Pancreas (tissue), 10 donors: ENCODE data around the gene GLIS2. TPM values are rescaled to one million over a fixed set of nuclear protein-coding genes. Genes with fewer than 3 reads are reported as not detected.

ENCODE experiments used
- ATAC-seq, 4 donors: fragments of 200-7000 bp; cut with Tn5 transposase; one replicate each; pipeline versions ENCODE4 v1.8.0 to v1.9.1; 2020; ENCODE audit warnings: mild to moderate bottlenecking in 4 of 4, moderate library complexity in 4 of 4
- DNase-seq, 6 donors: peaks; one replicate each; pipeline ENCODE4 v3.0.0-alpha.2; 2020
- FAIRE-seq: peaks from 2 replicates; lab custom pipeline; 2012; peaks lifted over from hg19 to GRCh38; lab: Jason Lieb, UNC
- H3K27ac ChIP-seq, 4 donors: fragments of 200-600 bp; sonication (generic); 1 replicate in 3 of 4; 2 replicates in 1 of 4; pipeline versions ENCODE4 v1.5.0 to v1.8.0; 2020
- H3K27me3 ChIP-seq, 4 donors: fragments of 200-600 bp; one replicate each; pipeline ENCODE4 v1.8.0; 2021
- H3K36me3 ChIP-seq, 3 donors: fragments of 200-600 bp; sonication (generic) in 1 of 3; one replicate each; pipeline versions ENCODE4 v1.5.0 to v1.8.0; 2020 to 2021
- H3K4me1 ChIP-seq, 3 donors: fragments of 200-600 bp; one replicate each; pipeline ENCODE4 v1.8.0; 2021
- H3K4me3 ChIP-seq, 4 donors: fragments of 200-600 bp; sonication (generic) in 2 of 4; one replicate each; pipeline versions ENCODE4 v1.5.0 to v1.8.0; 2020 to 2021
- H3K9me3 ChIP-seq, 4 donors: fragments of 200-600 bp; one replicate each; pipeline ENCODE4 v1.8.0; 2021
- CTCF ChIP-seq, 4 donors: fragments of 200-600 bp; sonication (generic) in 3 of 4; IDR thresholded peaks; one replicate each; pipeline versions ENCODE4 v1.5.0 to v1.8.0; 2021; ENCODE audit warnings: antibody characterized with exemption in 4 of 4
- WGBS, 2 donors: extraction: QIAGEN DNeasy Blood & Tissue Kit; methylation state at CpG; one replicate each; pipeline ENCODE4 v1.1.7; 2013; 5-methylcytosine and 5-hydroxymethylcytosine counted together
- intact Hi-C, 3 donors: fragments of 100-400 bp; cut with DNase I; formaldehyde crosslinking; loops; one replicate each; pipeline versions ENCODE4 v1.11.1 to v1.14.2; 2022
- polyA plus RNA-seq, 2 donors: library from polyadenylated mRNA; stranded (reverse); fragments of 200-250 nt; gene quantifications; one replicate each; pipeline ENCODE4 v1.2.3, GENCODE V29; 2013
- total RNA-seq, 6 donors: library from RNA; stranded (reverse); fragmentation: NEBNext Ultra II Directional in 4 of 6; extraction: Animal tissue kit (Norgen Biotek cat#: 25700) in 4 of 6; gene quantifications; one replicate each; pipeline versions ENCODE4 v1.2.1 to v1.2.4, GENCODE V29; 2021 to 2023
- donor health status: healthy with polysubstance abuse.
- donor health status: DM: no; HTN: no; CAD: no; lungs with moderate emphysema.
- donor health status: DM: no; HTN: no; CAD: no.
- donor health status: control.
- donor health status: control.
- donor health status: Bipolar disorder and iron deficiency.
- donor health status: DM: yes; HTN: yes; CAD: no.
- donor health status: DM: no; HTN: no; CAD: no.
- donor health status: DM: no; HTN: no; CAD: no.
- donor health status: DM: yes; HTN: yes; CAD: no.

The GLIS2 gene
- total and polyA plus RNA-seq, 8 donors: 5.5 to 15.1 (median 10.9) TPM

DNA sequence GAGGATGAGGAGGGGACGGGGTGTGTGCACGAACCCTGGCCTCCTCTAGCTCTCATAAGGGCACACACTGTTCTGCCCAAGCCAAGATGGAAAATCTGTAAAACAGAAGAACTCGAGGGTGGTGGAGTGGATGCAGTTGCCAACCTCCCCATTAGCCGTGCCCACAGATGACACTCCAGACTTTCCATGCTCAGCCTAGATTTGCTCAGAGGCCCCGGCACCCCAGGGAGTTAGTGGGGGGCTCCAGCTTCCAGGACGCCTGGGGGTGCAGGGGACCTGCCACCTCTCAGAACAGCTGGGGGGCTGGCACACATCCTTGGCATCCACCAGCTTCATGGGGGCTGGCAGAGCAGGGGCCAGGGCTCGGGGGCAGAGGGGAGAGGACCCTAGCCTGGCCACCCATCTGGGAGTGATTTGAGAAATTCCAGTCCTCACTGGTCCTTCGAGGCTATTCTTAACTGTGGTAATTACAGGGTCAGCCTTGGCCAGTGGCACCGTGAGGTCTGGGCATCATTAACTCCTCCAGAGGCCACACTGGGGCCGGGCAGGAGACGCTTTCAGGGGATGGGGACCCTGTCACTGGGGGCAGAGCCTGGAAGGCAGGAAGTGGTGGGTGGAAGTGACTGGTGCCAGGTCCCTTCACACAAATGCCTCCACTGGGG lies 70.1 kb downstream of the GLIS2 start:
- Histone ChIP-seq H3K27me3 (no peaks in the 10 kb centered on the region), H3K36me3 (peaks cover 0 to 20% (median 0%) of the 10 kb centered on the region in 3 donors), H3K4me1 (no peaks in the 10 kb centered on the region), H3K27ac (no peak overlapping the region), H3K9me3 (no peaks in the 10 kb centered on the region), H3K4me3 (no peak overlapping the region)
- DNase-seq (peak in 2 of 6 donors; percentile 33 to 62), ATAC-seq (no peak), FAIRE-seq (no peak)
- 75 to 79% methylated on average over 11 of the region's 11 CpGs for WGBS, 2 donors
- intact Hi-C loops: no loop called here
- TF ChIP-seq CTCF (IDR thresholded peaks at IDR 0.05): no peak

DNA sequence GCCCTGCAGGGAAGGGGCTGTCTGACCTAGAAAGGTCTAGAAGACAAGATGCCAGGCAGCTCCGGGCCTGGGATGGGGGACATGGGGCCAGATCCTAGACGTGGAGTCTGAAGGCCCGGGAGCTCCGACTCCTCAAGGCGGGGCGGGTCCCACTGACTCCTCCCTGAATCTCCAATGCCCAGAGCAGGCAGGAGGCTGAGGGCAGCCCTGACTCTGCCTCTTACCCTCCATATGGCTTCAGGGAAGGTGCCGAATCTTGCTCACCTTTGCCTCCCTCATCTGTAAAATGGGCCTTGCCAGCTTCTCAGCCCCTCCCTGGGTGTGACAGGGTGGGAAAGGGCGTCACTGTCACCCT lies 70.6 kb downstream of the GLIS2 start:
- no peak overlapping the region for H3K4me3 ChIP-seq
- no peaks in the 10 kb centered on the region for H3K27me3 ChIP-seq
- H3K36me3 ChIP-seq: peaks cover 0 to 20% (median 0%) of the 10 kb centered on the region in 3 donors
- intact Hi-C loops: no loop called here
- no peak for TF ChIP-seq CTCF (IDR thresholded peaks at IDR 0.05)
- peak in 1 of 6 donors; percentile 75 for DNase-seq
- H3K4me1 ChIP-seq: no peaks in the 10 kb centered on the region
- H3K27ac ChIP-seq: no peak overlapping the region
- H3K9me3 ChIP-seq: no peaks in the 10 kb centered on the region
- no peak for FAIRE-seq
- ATAC-seq: peak in 1 of 4 donors; percentile 3
- 82 to 83% methylated on average over 8 of the region's 8 CpGs for WGBS, 2 donors

DNA sequence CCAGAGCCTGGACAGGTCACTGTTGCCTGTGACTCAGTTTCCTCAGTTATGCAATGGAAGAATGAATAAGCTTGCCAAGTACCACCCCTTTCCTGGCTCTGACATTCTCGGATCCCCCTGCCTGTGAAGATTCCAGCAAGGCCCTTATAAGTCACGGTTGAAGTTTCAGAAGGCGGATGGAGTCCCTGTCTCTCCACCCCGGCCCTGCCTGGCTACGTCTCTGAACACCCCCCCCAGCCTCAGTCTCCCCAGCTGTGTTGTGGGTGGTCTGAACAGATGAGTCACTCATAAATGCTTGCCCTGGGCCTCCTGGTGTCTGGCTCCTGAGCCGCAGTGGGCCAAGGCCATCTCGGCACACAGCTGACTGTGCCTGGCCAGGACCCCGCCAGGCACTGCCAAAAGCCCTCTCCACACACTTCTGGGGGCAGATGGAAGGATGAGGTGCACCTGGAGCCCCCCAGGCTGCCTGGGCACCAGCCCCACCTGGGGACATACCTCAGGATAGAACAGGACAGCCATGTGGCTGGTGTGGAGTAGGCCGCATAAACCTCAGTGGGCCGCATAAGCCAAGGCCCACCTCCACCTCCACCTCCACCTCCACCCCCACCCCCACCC lies 71.2 kb downstream of the GLIS2 start:
- Histone ChIP-seq H3K4me3 (no peak overlapping the region), H3K36me3 (peaks cover 0 to 19% (median 0%) of the 10 kb centered on the region in 3 donors), H3K9me3 (no peaks in the 10 kb centered on the region), H3K27me3 (no peaks in the 10 kb centered on the region), H3K27ac (no peak overlapping the region), H3K4me1 (no peaks in the 10 kb centered on the region)
- peak in 1 of 6 donors; percentile 22 for DNase-seq
- 79 to 86% methylated on average over 10 of the region's 10 CpGs for WGBS, 2 donors
- ATAC-seq: no peak
- TF ChIP-seq CTCF (IDR thresholded peaks at IDR 0.05): no peak
- intact Hi-C loops: no loop called here
- FAIRE-seq: no peak

GRCh38 chr16:4387781-4388180 lies 71.9 kb downstream of the GLIS2 start:
- WGBS, 2 donors: 92 to 93% methylated on average over 20 of the region's 20 CpGs
- intact Hi-C loops: no loop called here
- Histone ChIP-seq H3K4me1 (no peaks in the 10 kb centered on the region), H3K36me3 (peaks cover 0 to 12% (median 0%) of the 10 kb centered on the region in 3 donors), H3K27ac (no peak overlapping the region), H3K27me3 (no peaks in the 10 kb centered on the region), H3K4me3 (no peak overlapping the region), H3K9me3 (no peaks in the 10 kb centered on the region)
- TF ChIP-seq CTCF (IDR thresholded peaks at IDR 0.05): no peak
- FAIRE-seq (no peak), DNase-seq (peak in 2 of 6 donors; percentile 44 to 68), ATAC-seq (no peak)
